SU-DHL-6 (cell line): ENCODE measurements around the gene CH25H.

ENCODE experiments used
- CTCF ChIP-seq: fragments of 200-600 bp; sonication (generic); IDR thresholded peaks from one replicate; pipeline ENCODE4 v1.5.1; 2017; ENCODE audit warnings: antibody characterized with exemption, mild to moderate bottlenecking, low read length, moderate library complexity; ENCODE audit not compliant: insufficient read depth, poor library complexity, severe bottlenecking
- EZH2phosphoT487 ChIP-seq: fragments of 200-600 bp; sonication (generic), shearing (Covaris generic); conservative IDR thresholded peaks from 2 replicates; pipeline ENCODE4 v1.6.1; 2018; ENCODE audit warnings: mild to moderate bottlenecking, antibody characterized with exemption, low read length, moderate library complexity, mixed read lengths

DNA sequence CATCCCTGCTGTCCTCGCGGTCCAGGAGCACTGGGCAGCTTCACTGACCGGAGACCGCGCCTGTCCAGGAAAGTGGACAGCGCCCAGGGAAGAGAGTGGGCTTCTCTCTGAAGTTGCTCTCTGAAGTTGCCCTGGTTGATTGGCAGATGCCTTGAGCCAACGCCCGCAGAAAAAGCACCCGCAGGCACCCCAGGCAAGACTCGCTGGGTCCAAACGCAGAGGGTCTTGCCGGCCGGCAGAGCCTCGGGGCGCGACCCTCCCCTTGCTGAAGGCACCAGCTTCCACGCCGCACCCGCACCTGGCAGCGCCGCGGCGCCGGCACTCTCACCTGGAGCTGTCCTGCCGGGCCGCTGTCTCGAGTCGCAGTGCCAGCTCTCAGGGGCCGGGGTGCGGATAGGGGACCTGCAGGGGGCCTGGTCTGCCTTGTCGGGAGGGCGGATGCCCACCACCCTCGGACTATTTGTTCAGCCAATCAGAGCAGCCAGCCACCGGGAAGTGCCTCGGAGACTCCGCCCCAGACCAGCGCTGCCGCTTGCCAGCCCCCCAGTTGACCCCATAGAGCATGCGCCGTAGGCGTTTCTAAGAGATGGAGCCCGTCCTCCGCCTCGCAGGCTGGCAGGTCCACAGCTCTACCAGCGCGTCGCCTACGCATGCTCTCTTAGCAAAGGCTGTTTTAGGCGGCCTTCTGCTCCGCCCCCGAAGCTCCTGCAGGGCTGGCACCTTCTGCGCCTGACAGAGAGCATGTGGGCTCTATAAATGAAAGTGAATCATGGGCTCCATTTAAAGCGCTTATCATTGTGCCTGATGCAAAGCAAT, 44.5 kb upstream of the CH25H start, which contains the start of gene LIPA:
- TF ChIP-seq CTCF (no peak), EZH2phosphoT487 (no peak)
